Suprapubic skin (tissue), 3 donors: ENCODE data around the gene ITPR2.
"Not testable (repeated sequence)": the region's sequence is repeated elsewhere in the genome, so short reads cannot be mapped to it uniquely, and the experiment has no call there.

Experiments
- POLR2A ChIP-seq, 2 donors: fragments of 450-650 bp; IDR thresholded peaks; one replicate each; pipeline ENCODE4 v1.6.1; 2017; ENCODE audit warnings: antibody characterized with exemption in 2 of 2, mild to moderate bottlenecking in 2 of 2, moderate library complexity in 2 of 2
- TF ChIP-seq, protein P1 (sequence below), 2 donors: fragments of 200-600 bp in 1 of 2; fragments of 450-650 bp in 1 of 2; sonication (generic) in 1 of 2; IDR thresholded peaks; one replicate each; pipeline ENCODE4 v1.5.1; 2016 to 2019; ENCODE audit warnings: antibody characterized with exemption in 2 of 2, mild to moderate bottlenecking in 1 of 2, moderate library complexity in 1 of 2

DNA sequence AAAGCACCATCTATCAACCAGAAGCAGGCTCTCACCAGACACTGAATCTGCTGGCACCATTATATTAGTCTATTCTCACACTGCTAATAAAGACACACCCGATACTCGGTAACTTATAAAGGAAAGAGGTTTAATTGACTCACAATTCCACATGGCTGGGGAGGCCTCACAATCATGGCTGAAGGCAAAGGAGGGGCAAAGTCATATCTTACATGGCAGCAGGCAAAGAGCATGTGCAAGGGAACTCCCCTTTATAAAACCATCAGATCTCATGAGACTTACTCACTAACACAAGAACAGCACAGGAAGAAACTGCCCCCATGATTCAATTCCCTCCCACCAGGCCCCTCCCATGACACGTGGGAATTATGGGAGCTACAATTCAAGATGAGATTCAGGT lies 188.6 kb downstream of the ITPR2 start:
- TF ChIP-seq, protein P1, sequence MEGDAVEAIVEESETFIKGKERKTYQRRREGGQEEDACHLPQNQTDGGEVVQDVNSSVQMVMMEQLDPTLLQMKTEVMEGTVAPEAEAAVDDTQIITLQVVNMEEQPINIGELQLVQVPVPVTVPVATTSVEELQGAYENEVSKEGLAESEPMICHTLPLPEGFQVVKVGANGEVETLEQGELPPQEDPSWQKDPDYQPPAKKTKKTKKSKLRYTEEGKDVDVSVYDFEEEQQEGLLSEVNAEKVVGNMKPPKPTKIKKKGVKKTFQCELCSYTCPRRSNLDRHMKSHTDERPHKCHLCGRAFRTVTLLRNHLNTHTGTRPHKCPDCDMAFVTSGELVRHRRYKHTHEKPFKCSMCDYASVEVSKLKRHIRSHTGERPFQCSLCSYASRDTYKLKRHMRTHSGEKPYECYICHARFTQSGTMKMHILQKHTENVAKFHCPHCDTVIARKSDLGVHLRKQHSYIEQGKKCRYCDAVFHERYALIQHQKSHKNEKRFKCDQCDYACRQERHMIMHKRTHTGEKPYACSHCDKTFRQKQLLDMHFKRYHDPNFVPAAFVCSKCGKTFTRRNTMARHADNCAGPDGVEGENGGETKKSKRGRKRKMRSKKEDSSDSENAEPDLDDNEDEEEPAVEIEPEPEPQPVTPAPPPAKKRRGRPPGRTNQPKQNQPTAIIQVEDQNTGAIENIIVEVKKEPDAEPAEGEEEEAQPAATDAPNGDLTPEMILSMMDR (IDR thresholded peaks at IDR 0.05), result not testable (repeated sequence)
- not testable (repeated sequence) for TF ChIP-seq POLR2A (IDR thresholded peaks at IDR 0.05)
